ENCODE data around the gene MAPK12. TPM values are rescaled to one million over a fixed set of nuclear protein-coding genes. Genes with fewer than 3 reads are reported as not detected.

The MAPK12 gene
- total and polyA plus RNA-seq, 7 donors: 57.4 to 178 (median 131) TPM

- Histone ChIP-seq H3K36me3 (ENCODE audit: insufficient read depth in 1 of 2, low read depth in 1 of 2) (no peaks in the 10 kb centered on the region), H3K4me3 (peak overlapping the region; percentile 39), H3K9me3 (no peaks in the 10 kb centered on the region), H3K4me1 (peaks cover 45% of the 10 kb centered on the region), H3K27me3 (ENCODE audit: insufficient read depth in 3 of 3, low read length in 2 of 3) (peaks cover 0 to 5% (median 0%) of the 10 kb centered on the region in 3 donors), H3K27ac (no peak overlapping the region)
- no peak for TF ChIP-seq CTCF (IDR thresholded peaks at IDR 0.05)
- DNase-seq: no peak
- intact Hi-C loops (cut with DNase I): no loop called here
- ATAC-seq: no peak
- 83 to 86% (median 86%) methylated on average over 14 of the region's 14 CpGs for WGBS, 3 donors
These were observed 39.3 kb upstream of the MAPK12 start for GRCh38 chr22:50300620-50301257.

- Histone ChIP-seq H3K4me1 (peaks cover 37% of the 10 kb centered on the region), H3K4me3 (peak overlapping the region; percentile 39), H3K27ac (no peak overlapping the region), H3K27me3 (ENCODE audit: insufficient read depth in 3 of 3, low read length in 2 of 3) (peaks cover 0 to 5% (median 0%) of the 10 kb centered on the region in 3 donors), H3K36me3 (ENCODE audit: insufficient read depth in 1 of 2, low read depth in 1 of 2) (no peaks in the 10 kb centered on the region), H3K9me3 (no peaks in the 10 kb centered on the region)
- ATAC-seq (no peak), DNase-seq (no peak)
- intact Hi-C loops (cut with DNase I): no loop called here
- 50 to 70% (median 57%) methylated on average over 63 to 93 of the region's 93 CpGs for WGBS, 3 donors
- no peak for TF ChIP-seq CTCF (IDR thresholded peaks at IDR 0.05)
These were observed 38.5 kb upstream of the MAPK12 start for GRCh38 chr22:50299785-50300619.

GRCh38 chr22:50298937-50299784 is 37.7 kb upstream of the MAPK12 start:
- ATAC-seq: no peak
- Histone ChIP-seq H3K4me1 (peaks cover 29% of the 10 kb centered on the region), H3K27me3 (ENCODE audit: insufficient read depth in 3 of 3, low read length in 2 of 3) (peaks cover 0 to 5% (median 0%) of the 10 kb centered on the region in 3 donors), H3K9me3 (no peaks in the 10 kb centered on the region), H3K36me3 (ENCODE audit: insufficient read depth in 1 of 2, low read depth in 1 of 2) (no peaks in the 10 kb centered on the region), H3K4me3 (peak overlapping the region; percentile 39), H3K27ac (no peak overlapping the region)
- no peak for DNase-seq
- intact Hi-C loops (cut with DNase I): no loop called here
- no peak for TF ChIP-seq CTCF (IDR thresholded peaks at IDR 0.05)
- 49 to 62% (median 57%) methylated on average over 29 to 59 of the region's 59 CpGs for WGBS, 3 donors

GRCh38 chr22:50298266-50298637 is 36.8 kb upstream of the MAPK12 start:
- peaks cover 27% of the 10 kb centered on the region for H3K4me1 ChIP-seq
- no peak for TF ChIP-seq CTCF (IDR thresholded peaks at IDR 0.05)
- H3K4me3 ChIP-seq: no peak overlapping the region
- H3K27me3 ChIP-seq (ENCODE audit: insufficient read depth in 3 of 3, low read length in 2 of 3): peaks cover 0 to 5% (median 0%) of the 10 kb centered on the region in 3 donors
- no peak overlapping the region for H3K27ac ChIP-seq
- DNase-seq (no peak), ATAC-seq (no peak)
- intact Hi-C loops (cut with DNase I): no loop called here
- 73 to 92% (median 87%) methylated on average over 3 to 4 of the region's 4 CpGs for WGBS, 3 donors
- no peaks in the 10 kb centered on the region for H3K9me3 ChIP-seq
- no peaks in the 10 kb centered on the region for H3K36me3 ChIP-seq (ENCODE audit: insufficient read depth in 1 of 2, low read depth in 1 of 2)

Data from psoas muscle (tissue), 8 donors.